ENCODE data around the gene THBS3. TPM values are rescaled to one million over a fixed set of nuclear protein-coding genes. Genes with fewer than 3 reads are reported as not detected.
A peak's percentile ranks its signal among the peaks of the same experiment; 100 is the strongest.
"Not testable (repeated sequence)": the region's sequence is repeated elsewhere in the genome, so short reads cannot be mapped to it uniquely, and the experiment has no call there.

THBS3 gene
- total and polyA plus RNA-seq, 10 donors = 10.2 to 31.2 (median 20.8) TPM

- H3K36me3 ChIP-seq = peaks cover 0 to 23% (median 3%) of the 10 kb centered on the region in 6 donors
- intact Hi-C loops (cut with DNase I; ENCODE audit: low total_unique reads) = no loop called here
- H3K9me3 ChIP-seq = no peaks in the 10 kb centered on the region
- H3K4me3 ChIP-seq = no peak overlapping the region
- H3K27ac ChIP-seq = no peak overlapping the region
- no peak for TF ChIP-seq POLR2AphosphoS5 (IDR thresholded peaks at IDR 0.05)
- TF ChIP-seq CTCF (IDR thresholded peaks at IDR 0.05 in 8 of 11, conservative IDR thresholded peaks at IDR 0.05 in 3 of 11) = no peak
- no peak for TF ChIP-seq POLR2A (IDR thresholded peaks at IDR 0.05)
- DNase-seq = no peak
- H3K4me1 ChIP-seq = peaks cover 22 to 41% (median 32%) of the 10 kb centered on the region in 6 donors
- H3K27me3 ChIP-seq (replicated peaks in 1 of 7) = peaks cover 0 to 4% (median 0%) of the 10 kb centered on the region in 7 donors
- 84 to 93% (median 92%) methylated on average over 21 to 26 of the region's 26 CpGs for WGBS, 5 donors
Measured at GRCh38 chr1:155247667-155248553, 40.2 kb upstream of the THBS3 start.

GRCh38 chr1:155246796-155247195, 39.1 kb upstream of the THBS3 start:
- WGBS, 5 donors = 94 to 100% (median 96%) methylated on average over 3 of the region's 3 CpGs
- H3K27ac ChIP-seq; H3K27me3 ChIP-seq (replicated peaks in 1 of 7); intact Hi-C loops (cut with DNase I; ENCODE audit: low total_unique reads); H3K4me3 ChIP-seq; DNase-seq; H3K9me3 ChIP-seq: not testable (repeated sequence)
- H3K4me1 ChIP-seq = peaks cover 25 to 52% (median 41%) of the 10 kb centered on the region in 6 donors
- H3K36me3 ChIP-seq = peaks cover 0 to 23% (median 3%) of the 10 kb centered on the region in 6 donors

- peaks cover 25 to 54% (median 45%) of the 10 kb centered on the region in 6 donors for H3K4me1 ChIP-seq
- peaks cover 0 to 4% (median 0%) of the 10 kb centered on the region in 7 donors for H3K27me3 ChIP-seq (replicated peaks in 1 of 7)
- H3K9me3 ChIP-seq = no peaks in the 10 kb centered on the region
- WGBS, 5 donors = 67 to 72% (median 71%) methylated on average over 8 of the region's 8 CpGs
- DNase-seq = no peak
- H3K36me3 ChIP-seq = peaks cover 0 to 23% (median 3%) of the 10 kb centered on the region in 6 donors
- intact Hi-C loops (cut with DNase I; ENCODE audit: low total_unique reads) = no loop called here
- TF ChIP-seq POLR2AphosphoS5 (IDR thresholded peaks at IDR 0.05) (no peak), CTCF (IDR thresholded peaks at IDR 0.05 in 8 of 11, conservative IDR thresholded peaks at IDR 0.05 in 3 of 11) (no peak), POLR2A (IDR thresholded peaks at IDR 0.05) (no peak)
- peak overlapping the region; percentile 16 to 78 (median 58) for H3K4me3 ChIP-seq
- peak overlapping the region; percentile 87 to 97 (median 94) for H3K27ac ChIP-seq
Measured at GRCh38 chr1:155245163-155245524, 37.4 kb upstream of the THBS3 start.

- Histone ChIP-seq H3K9me3 (no peaks in the 10 kb centered on the region), H3K27me3 (replicated peaks in 1 of 7) (peaks cover 0 to 4% (median 0%) of the 10 kb centered on the region in 7 donors), H3K4me1 (peaks cover 22 to 56% (median 47%) of the 10 kb centered on the region in 6 donors), H3K27ac (peak overlapping the region; percentile 87 to 97 (median 94)), H3K36me3 (peaks cover 0 to 28% (median 4%) of the 10 kb centered on the region in 6 donors), H3K4me3 (peak overlapping the region; percentile 45 to 78 (median 58))
- DNase-seq = peak; percentile 98
- TF ChIP-seq POLR2AphosphoS5 (IDR thresholded peaks at IDR 0.05) (peak; percentile 97 to 99 (median 98)), POLR2A (IDR thresholded peaks at IDR 0.05) (peak; percentile 87 to 100 (median 94)), CTCF (IDR thresholded peaks at IDR 0.05 in 8 of 11, conservative IDR thresholded peaks at IDR 0.05 in 3 of 11) (peak in 10 of 11 experiments; percentile 9 to 99 (median 75))
- intact Hi-C loops (cut with DNase I; ENCODE audit: low total_unique reads) = no loop called here
- 0 to 1% (median 1%) methylated on average over 52 to 53 of the region's 53 CpGs for WGBS, 5 donors
Measured at GRCh38 chr1:155244368-155245162, 36.9 kb upstream of the THBS3 start.
